Gastroesophageal sphincter (tissue), 4 donors: ENCODE results near the gene REEP2. TPM values are rescaled to one million over a fixed set of nuclear protein-coding genes. Genes with fewer than 3 reads are reported as not detected.

Experiments
- ATAC-seq: fragments of 150-250 bp; one replicate; pipeline ENCODE4 v1.9.1; 2016; ENCODE audit warnings: mild to moderate bottlenecking, moderate library complexity
- H3K27ac ChIP-seq, 4 donors: fragments of 200-600 bp; sonication (generic) in 3 of 4; 1 replicate in 3 of 4; 2 replicates in 1 of 4; pipeline ENCODE4 v1.5.1; 2016 to 2019
- H3K27me3 ChIP-seq: fragments of 200-600 bp; sonication (generic); one replicate; pipeline ENCODE4 v1.5.1; 2019
- H3K36me3 ChIP-seq, 2 donors: fragments of 200-600 bp; sonication (generic); one replicate each; pipeline ENCODE4 v1.5.1; 2019; ENCODE audit warnings: control low read depth in 1 of 2
- H3K4me1 ChIP-seq, 3 donors: fragments of 200-600 bp; sonication (generic); 1 replicate in 2 of 3; 2 replicates in 1 of 3; pipeline ENCODE4 v1.5.1; 2016 to 2019; ENCODE audit warnings: control low read depth in 2 of 3
- H3K4me3 ChIP-seq, 2 donors: fragments of 200-600 bp; sonication (generic); one replicate each; pipeline ENCODE4 v1.5.1; 2019; ENCODE audit warnings: mild to moderate bottlenecking in 1 of 2, moderate library complexity in 1 of 2
- H3K9me3 ChIP-seq, 3 donors: fragments of 200-600 bp; sonication (generic); one replicate each; pipeline ENCODE4 v1.5.1; 2017 to 2019; ENCODE audit warnings: control low read depth in 2 of 3
- CTCF ChIP-seq, 4 experiments: fragments of 200-600 bp in 2 of 4; fragments of 450-650 bp in 2 of 4; sonication (generic) in 1 of 4; IDR thresholded peaks; one replicate each; pipeline ENCODE4 v1.5.1; 2017 to 2019; ENCODE audit warnings: antibody characterized with exemption in 4 of 4, mild to moderate bottlenecking in 2 of 4, moderate library complexity in 2 of 4
- EP300 ChIP-seq: sonication (generic); formaldehyde crosslinking; IDR thresholded peaks from one replicate; pipeline ENCODE4 v1.6.1; 2017; ENCODE audit warnings: antibody characterized with exemption, mild to moderate bottlenecking
- POLR2A ChIP-seq, 2 donors: fragments of 450-650 bp; IDR thresholded peaks; one replicate each; pipeline ENCODE4 v1.6.1; 2017; ENCODE audit warnings: antibody characterized with exemption in 2 of 2, mild to moderate bottlenecking in 2 of 2, moderate library complexity in 1 of 2
- POLR2AphosphoS5 ChIP-seq: sonication (generic); formaldehyde crosslinking; IDR thresholded peaks from one replicate; pipeline ENCODE4 v1.6.1; 2017; ENCODE audit warnings: antibody characterized with exemption
- WGBS, 2 donors: methylation state at CpG; one replicate each; pipeline ENCODE4 v1.1.5; 2018; ENCODE audit warnings: low coverage in 1 of 2; 5-methylcytosine and 5-hydroxymethylcytosine counted together
- total RNA-seq, 4 donors: library from RNA; depleted of rRNA; stranded (reverse); fragments of >200 nt; gene quantifications; one replicate each; pipeline ENCODE4 v1.1.0, GENCODE V29; 2016

The REEP2 gene
- total RNA-seq, 4 donors from 2014 or later = 16.7 to 45.8 (median 26.3) TPM

GRCh38 chr5:138449501-138450239 is 10.8 kb downstream of the REEP2 start:
- WGBS, 2 donors = 0% methylated on average over 3 of the region's 22 CpGs; no CpG with 5 or more reads in 1 of the 2 donors
- Histone ChIP-seq H3K27me3 (no peaks in the 10 kb centered on the region), H3K36me3 (peaks cover 0 to 5% of the 10 kb centered on the region in 2 donors), H3K9me3 (no peaks in the 10 kb centered on the region), H3K27ac (peak overlapping the region in 3 of 4 donors; percentile 15 to 48 (median 46)), H3K4me3 (no peak overlapping the region), H3K4me1 (peaks cover 0 to 17% (median 9%) of the 10 kb centered on the region in 3 donors)
- ATAC-seq = peak; percentile 94
- TF ChIP-seq POLR2A (IDR thresholded peaks at IDR 0.05) (no peak), EP300 (no peak), CTCF (IDR thresholded peaks at IDR 0.05) (peak in 3 of 4 experiments; percentile 92 to 98 (median 97)), POLR2AphosphoS5 (peak; percentile 30)

DNA sequence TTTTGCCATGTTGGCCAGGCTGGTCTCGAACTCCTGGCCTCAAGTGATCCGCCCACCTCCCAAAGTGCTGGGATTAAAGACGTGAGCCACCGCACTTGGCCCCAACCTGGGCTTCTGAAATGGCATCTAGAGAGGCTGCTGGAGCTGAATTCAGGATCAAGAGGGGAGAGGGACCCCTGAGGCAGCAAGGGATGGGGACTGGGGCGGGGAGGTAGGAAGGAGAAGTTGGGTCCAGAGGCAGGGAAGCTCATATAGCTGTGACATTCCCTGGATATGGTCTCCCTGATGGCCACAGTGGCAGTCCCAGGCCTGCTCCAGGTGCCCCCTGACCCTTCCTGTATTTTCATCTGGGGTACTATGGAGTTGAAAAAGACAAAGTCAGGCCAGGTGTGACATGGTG is 12.1 kb downstream of the REEP2 start:
- 85 to 100% methylated on average over 1 to 4 of the region's 5 CpGs for WGBS, 2 donors
- no peak overlapping the region for H3K27ac ChIP-seq

GRCh38 chr5:138452720-138453119 is 13.9 kb downstream of the REEP2 start:
- Histone ChIP-seq H3K27ac (no peak overlapping the region), H3K27me3 (no peaks in the 10 kb centered on the region), H3K36me3 (no peaks in the 10 kb centered on the region), H3K9me3 (no peaks in the 10 kb centered on the region), H3K4me3 (no peak overlapping the region), H3K4me1 (peaks cover 0 to 21% (median 9%) of the 10 kb centered on the region in 3 donors)
- no peak for ATAC-seq
- WGBS, 2 donors = 100% methylated on average over 2 of the region's 6 CpGs; no CpG with 5 or more reads in 1 of the 2 donors
- TF ChIP-seq EP300 (no peak), POLR2AphosphoS5 (no peak)

More for the DNA sequence above, 12.1 kb downstream of the REEP2 start:
- Histone ChIP-seq H3K9me3 (no peaks in the 10 kb centered on the region), H3K36me3 (no peaks in the 10 kb centered on the region), H3K4me3 (no peak overlapping the region), H3K4me1 (peaks cover 0 to 17% (median 9%) of the 10 kb centered on the region in 3 donors), H3K27me3 (no peaks in the 10 kb centered on the region)
- TF ChIP-seq POLR2A (IDR thresholded peaks at IDR 0.05) (no peak), EP300 (no peak), CTCF (IDR thresholded peaks at IDR 0.05) (no peak), POLR2AphosphoS5 (no peak)
- ATAC-seq = no peak

DNA sequence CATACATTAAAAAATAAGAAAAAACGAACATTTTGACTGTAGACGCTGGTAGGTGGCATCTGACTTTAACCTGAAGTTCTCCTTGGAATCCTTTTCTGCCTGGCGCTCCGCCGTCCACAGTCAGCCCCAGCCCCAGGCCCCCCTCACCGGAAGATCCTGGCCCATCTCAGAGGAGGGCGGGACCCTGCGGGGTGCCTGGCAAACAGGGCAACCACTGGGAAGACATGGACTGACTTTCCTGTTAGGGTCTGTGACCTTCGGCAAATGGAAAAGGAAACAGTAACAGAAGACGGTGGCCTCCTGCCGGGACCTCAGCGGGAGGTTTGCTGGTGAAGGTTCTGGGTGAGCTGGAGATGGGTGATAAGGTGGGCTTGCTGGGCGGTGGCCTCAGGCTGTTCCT is 14.7 kb downstream of the REEP2 start:
- H3K4me3 ChIP-seq = no peak overlapping the region
- no peaks in the 10 kb centered on the region for H3K9me3 ChIP-seq
- H3K27ac ChIP-seq = no peak overlapping the region
- no peaks in the 10 kb centered on the region for H3K36me3 ChIP-seq
- peaks cover 0 to 29% (median 15%) of the 10 kb centered on the region in 3 donors for H3K4me1 ChIP-seq
- 75 to 85% methylated on average over 1 to 5 of the region's 13 CpGs for WGBS, 2 donors
- TF ChIP-seq CTCF (IDR thresholded peaks at IDR 0.05) = no peak
- TF ChIP-seq POLR2AphosphoS5 = no peak
- TF ChIP-seq POLR2A (IDR thresholded peaks at IDR 0.05) = no peak
- no peak for TF ChIP-seq EP300
- no peaks in the 10 kb centered on the region for H3K27me3 ChIP-seq
- no peak for ATAC-seq

GRCh38 chr5:138454121-138454520 is 15.3 kb downstream of the REEP2 start:
- Histone ChIP-seq H3K27me3 (no peaks in the 10 kb centered on the region), H3K9me3 (no peaks in the 10 kb centered on the region), H3K27ac (no peak overlapping the region), H3K4me3 (no peak overlapping the region), H3K36me3 (no peaks in the 10 kb centered on the region), H3K4me1 (peaks cover 0 to 31% (median 16%) of the 10 kb centered on the region in 3 donors)
- 85% methylated on average over 3 of the region's 8 CpGs; no CpG with 5 or more reads in 1 of the 2 donors for WGBS, 2 donors
- TF ChIP-seq POLR2A (IDR thresholded peaks at IDR 0.05) (no peak), EP300 (no peak), POLR2AphosphoS5 (no peak), CTCF (IDR thresholded peaks at IDR 0.05) (no peak)
- ATAC-seq = no peak
